ENCODE results near the gene LIMS2. TPM values are rescaled to one million over a fixed set of nuclear protein-coding genes. Genes with fewer than 3 reads are reported as not detected.

LIMS2 gene
- total and polyA plus RNA-seq, 2 of the 8 experiments (the other 6 are each of a cell fraction or from before 2014, with no cell fraction given), result 3.3 to 4.8 TPM

DNA sequence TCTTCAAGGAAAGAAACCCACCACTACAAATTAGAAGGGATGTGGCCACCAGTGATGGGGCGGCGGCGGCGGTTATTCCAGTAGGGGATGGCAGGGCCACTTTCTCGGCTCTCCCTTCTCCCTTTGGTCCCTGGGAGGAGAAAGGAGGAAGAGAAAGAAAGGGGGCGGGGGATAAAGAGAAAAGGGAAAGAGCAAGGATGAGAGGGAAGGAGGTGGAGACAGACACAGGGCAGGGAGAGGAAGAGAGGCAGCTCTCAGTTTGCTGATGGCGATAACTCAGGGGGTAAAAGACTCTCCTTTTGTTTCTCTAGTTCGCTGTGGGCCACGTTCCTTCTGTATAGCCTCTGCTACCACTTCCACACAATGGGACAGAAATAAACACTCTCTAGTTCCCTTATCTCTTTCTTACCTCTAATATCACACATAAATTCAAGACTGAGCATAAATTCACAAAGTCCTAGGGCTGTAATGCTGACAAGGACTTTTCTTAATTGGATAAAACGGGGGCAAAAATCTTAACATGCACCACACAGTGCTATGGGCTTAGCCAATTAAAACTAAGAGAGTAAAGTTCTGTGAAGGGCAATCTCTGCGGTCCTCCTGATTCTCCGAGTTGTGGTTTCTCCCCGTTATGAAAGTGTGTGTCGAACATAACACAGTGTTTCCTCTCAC is 40.6 kb upstream of the LIMS2 start:
- Histone ChIP-seq H4K20me1 (replicated peaks in 1 of 2; ENCODE audit: control insufficient read depth in 1 of 2, insufficient read depth in 2 of 2, low read length in 2 of 2) (peaks cover 0 to 4% of the 10 kb centered on the region in 2 experiments), H3K14ac (ENCODE audit: insufficient read length) (no peak overlapping the region), H3K27ac (ENCODE audit: low read depth, low read length) (no peak overlapping the region), H3K23me2 (ENCODE audit: low read depth, low read length) (no peaks in the 10 kb centered on the region), H3K4me1 (replicated peaks in 1 of 4; ENCODE audit: control insufficient read depth in 3 of 4, insufficient read depth in 4 of 4, low read length in 3 of 4) (no peaks in the 10 kb centered on the region), H3K79me1 (ENCODE audit: low read depth, low read length) (no peaks in the 10 kb centered on the region), H4K8ac (ENCODE audit: extremely low read depth, insufficient read depth, low read length) (peak overlapping the region; percentile 4; the same call in 1 of the 2 replicates), H3K56ac (replicated peaks; ENCODE audit: insufficient read length, low read depth, low read length) (no peak overlapping the region), H3K36me3 (ENCODE audit: control insufficient read depth in 2 of 4, insufficient read depth in 4 of 4, low read length in 3 of 4) (peaks cover 16 to 62% (median 32%) of the 10 kb centered on the region in 4 experiments; a peak in 7 of 8 replicates), H2BK20ac (ENCODE audit: low read length) (no peak overlapping the region), H3K79me2 (ENCODE audit: control insufficient read depth in 1 of 2, insufficient read depth in 2 of 2, low read length in 2 of 2) (no peaks in the 10 kb centered on the region; a peak in 1 of 4 replicates), H3K23ac (ENCODE audit: insufficient read length) (no peak overlapping the region), H2AK5ac (ENCODE audit: low read depth, low read length) (no peak overlapping the region), H4K5ac (ENCODE audit: insufficient read length, low read depth, low read length) (no peak overlapping the region), H4K91ac (replicated peaks; ENCODE audit: insufficient read length, low read length) (no peak overlapping the region), H3K4me2 (ENCODE audit: insufficient read depth in 1 of 2, low read depth in 2 of 2, low read length in 2 of 2) (no peak overlapping the region), H3K4me3 (ENCODE audit: extremely low read depth in 1 of 4, insufficient read depth in 2 of 4, low read depth in 3 of 4, low read length in 4 of 4) (no peak overlapping the region), H3K27me3 (replicated peaks in 1 of 4; ENCODE audit: control insufficient read depth in 3 of 4, extremely low read depth in 1 of 4, insufficient read depth in 3 of 4, low read length in 3 of 4) (no peaks in the 10 kb centered on the region), H3K9me3 (ENCODE audit: insufficient read depth in 2 of 2, low read depth in 1 of 2, low read length in 1 of 2) (no peaks in the 10 kb centered on the region), H2AFZ (ENCODE audit: low read length) (no peak overlapping the region), H2BK15ac (ENCODE audit: low read length) (no peak overlapping the region), H2BK12ac (ENCODE audit: low read depth, low read length) (no peak overlapping the region), H3K9ac (replicated peaks in 1 of 4; ENCODE audit: extremely low read depth in 1 of 4, low read depth in 3 of 4, low read length in 3 of 4) (no peak overlapping the region), H2BK120ac (replicated peaks; ENCODE audit: low read depth, low read length) (no peak overlapping the region), H3K18ac (ENCODE audit: extremely low read depth, low read length) (no peak overlapping the region), H3K4ac (replicated peaks; ENCODE audit: insufficient read length, low read depth, low read length) (no peak overlapping the region), H2BK5ac (ENCODE audit: low read depth, low read length) (no peak overlapping the region)
- CTCF ChIA-PET (ENCODE audit: partially characterized antibody), result interaction anchor here (2.8 kb wide), 1 partner anchor 11 kb away, joined by 11 read pairs; no protein-coding TSS in a partner anchor
- TF ChIP-seq, protein P1, sequence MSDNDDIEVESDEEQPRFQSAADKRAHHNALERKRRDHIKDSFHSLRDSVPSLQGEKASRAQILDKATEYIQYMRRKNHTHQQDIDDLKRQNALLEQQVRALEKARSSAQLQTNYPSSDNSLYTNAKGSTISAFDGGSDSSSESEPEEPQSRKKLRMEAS (IDR thresholded peaks at IDR 0.05), result no peak
- TF ChIP-seq SIN3A (conservative IDR thresholded peaks at IDR 0.05 in 1 of 2, IDR thresholded peaks at IDR 0.05 in 1 of 2; ENCODE audit: low read depth in 1 of 2, low read length in 2 of 2), result no peak
- no peak for TF ChIP-seq PHF8 (conservative IDR thresholded peaks at IDR 0.05; ENCODE audit: low read depth, low read length)
- TF ChIP-seq CREB1 (IDR thresholded peaks at IDR 0.05), result no peak
- TF ChIP-seq, protein P2, sequence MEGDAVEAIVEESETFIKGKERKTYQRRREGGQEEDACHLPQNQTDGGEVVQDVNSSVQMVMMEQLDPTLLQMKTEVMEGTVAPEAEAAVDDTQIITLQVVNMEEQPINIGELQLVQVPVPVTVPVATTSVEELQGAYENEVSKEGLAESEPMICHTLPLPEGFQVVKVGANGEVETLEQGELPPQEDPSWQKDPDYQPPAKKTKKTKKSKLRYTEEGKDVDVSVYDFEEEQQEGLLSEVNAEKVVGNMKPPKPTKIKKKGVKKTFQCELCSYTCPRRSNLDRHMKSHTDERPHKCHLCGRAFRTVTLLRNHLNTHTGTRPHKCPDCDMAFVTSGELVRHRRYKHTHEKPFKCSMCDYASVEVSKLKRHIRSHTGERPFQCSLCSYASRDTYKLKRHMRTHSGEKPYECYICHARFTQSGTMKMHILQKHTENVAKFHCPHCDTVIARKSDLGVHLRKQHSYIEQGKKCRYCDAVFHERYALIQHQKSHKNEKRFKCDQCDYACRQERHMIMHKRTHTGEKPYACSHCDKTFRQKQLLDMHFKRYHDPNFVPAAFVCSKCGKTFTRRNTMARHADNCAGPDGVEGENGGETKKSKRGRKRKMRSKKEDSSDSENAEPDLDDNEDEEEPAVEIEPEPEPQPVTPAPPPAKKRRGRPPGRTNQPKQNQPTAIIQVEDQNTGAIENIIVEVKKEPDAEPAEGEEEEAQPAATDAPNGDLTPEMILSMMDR (IDR thresholded peaks at IDR 0.05; ENCODE audit: control extremely low read depth in 1 of 3, insufficient read depth in 1 of 3, low read depth in 1 of 3, low read length in 3 of 3), result no peak
- TF ChIP-seq EZH2 (IDR thresholded peaks at IDR 0.05; ENCODE audit: low read depth, low read length, severe bottlenecking), result no peak
- TF ChIP-seq RBBP5 (IDR thresholded peaks at IDR 0.05; ENCODE audit: borderline replicate concordance, low read depth, low read length), result no peak
- DNase-seq (ENCODE audit: low read depth in 1 of 2, low spot score in 2 of 2), result no peak
- POLR2A ChIA-PET (ENCODE audit: partially characterized antibody), result interaction anchor here (3.8 kb wide), 1 partner anchor 12 kb away, joined by 25 read pairs; no protein-coding TSS in a partner anchor
- no peak for FAIRE-seq
- 82% methylated on average over 13 of the region's 14 CpGs; no CpG with 5 or more reads in 1 of the 2 experiments for WGBS, 2 experiments (ENCODE audit: extremely low coverage in 1 of 2, insufficient coverage in 1 of 2, insufficient read length in 1 of 2, insufficient replicate concordance in 2 of 2, low coverage in 1 of 2, low lambda C conversion rate in 2 of 2, missing lambda C conversion rate in 1 of 2)
